Thoracic aorta (tissue), 2 donors: Measurements from ENCODE around the gene AARSD1. TPM values are rescaled to one million over a fixed set of nuclear protein-coding genes. Genes with fewer than 3 reads are reported as not detected.
"Not testable (repeated sequence)": the region's sequence is repeated elsewhere in the genome, so short reads cannot be mapped to it uniquely, and the experiment has no call there.

ENCODE experiments used
- ATAC-seq: fragments of 150-250 bp; one replicate; pipeline ENCODE4 v1.8.0; 2017; ENCODE audit warnings: low read depth; ENCODE audit not compliant: insufficient number of reproducible peaks, low FRiP score
- DNase-seq: peaks from one replicate; pipeline ENCODE4 v3.0.0-alpha.2; 2020; ENCODE audit warnings: low spot score
- H3K27ac ChIP-seq, 2 donors: fragments of 200-600 bp; sonication (generic); 1 replicate in 1 of 2; 2 replicates in 1 of 2; pipeline ENCODE4 v1.5.1; 2016; ENCODE audit warnings: mild to moderate bottlenecking in 2 of 2, moderate library complexity in 2 of 2
- H3K27me3 ChIP-seq: fragments of 200-600 bp; sonication (generic); replicated peaks from 2 replicates; pipeline ENCODE4 v1.6.0; 2016; ENCODE audit warnings: mild to moderate bottlenecking; ENCODE audit not compliant: insufficient read depth
- H3K36me3 ChIP-seq: fragments of 200-600 bp; sonication (generic); one replicate; pipeline ENCODE4 v1.5.1; 2016
- H3K4me1 ChIP-seq, 2 donors: fragments of 200-600 bp; sonication (generic); 1 replicate in 1 of 2; 2 replicates in 1 of 2; pipeline versions ENCODE4 v1.5.1 to v1.6.0; 2016; ENCODE audit warnings: low read depth in 2 of 2, mild to moderate bottlenecking in 1 of 2; ENCODE audit not compliant: control insufficient read depth in 1 of 2
- H3K4me3 ChIP-seq: fragments of 200-600 bp; sonication (generic); 2 replicates; pipeline ENCODE4 v1.5.1; 2016; ENCODE audit warnings: mild to moderate bottlenecking
- H3K9me3 ChIP-seq: fragments of 200-600 bp; sonication (generic); 2 replicates; pipeline ENCODE4 v1.5.1; 2016
- CTCF ChIP-seq: fragments of 200-600 bp; sonication (generic); IDR thresholded peaks from one replicate; pipeline ENCODE4 v1.5.1; 2019; ENCODE audit warnings: antibody characterized with exemption
- total RNA-seq, 2 donors: library from RNA; depleted of rRNA; stranded (reverse); fragments of >200 nt; gene quantifications; one replicate each; pipeline versions ENCODE4 v1.1.0 to v1.2.3, GENCODE V29; 2016

Gene AARSD1
- total RNA-seq, 2 donors from 2014 or later = 26.0 to 35.5 TPM

- no peaks in the 10 kb centered on the region for H3K27me3 ChIP-seq
- no peaks in the 10 kb centered on the region for H3K4me1 ChIP-seq
- no peak overlapping the region for H3K27ac ChIP-seq
- TF ChIP-seq CTCF = peak; percentile 58
- H3K4me3 ChIP-seq = no peak overlapping the region
- ATAC-seq (no peak), DNase-seq (no peak)
- no peaks in the 10 kb centered on the region for H3K36me3 ChIP-seq
- no peaks in the 10 kb centered on the region for H3K9me3 ChIP-seq
Observed at GRCh38 chr17:42937712-42938596, 26.3 kb downstream of the AARSD1 start.

- no peak for TF ChIP-seq CTCF
- peaks cover 5 to 7% of the 10 kb centered on the region in 2 donors for H3K4me1 ChIP-seq
- DNase-seq (no peak), ATAC-seq (no peak)
- peak overlapping the region in 1 of 2 donors; percentile 81 for H3K27ac ChIP-seq
- H3K4me3 ChIP-seq = no peak overlapping the region
- H3K27me3 ChIP-seq = no peaks in the 10 kb centered on the region
- no peaks in the 10 kb centered on the region for H3K9me3 ChIP-seq
- no peaks in the 10 kb centered on the region for H3K36me3 ChIP-seq
Observed at GRCh38 chr17:42929497-42929844, 34.8 kb downstream of the AARSD1 start.

DNA sequence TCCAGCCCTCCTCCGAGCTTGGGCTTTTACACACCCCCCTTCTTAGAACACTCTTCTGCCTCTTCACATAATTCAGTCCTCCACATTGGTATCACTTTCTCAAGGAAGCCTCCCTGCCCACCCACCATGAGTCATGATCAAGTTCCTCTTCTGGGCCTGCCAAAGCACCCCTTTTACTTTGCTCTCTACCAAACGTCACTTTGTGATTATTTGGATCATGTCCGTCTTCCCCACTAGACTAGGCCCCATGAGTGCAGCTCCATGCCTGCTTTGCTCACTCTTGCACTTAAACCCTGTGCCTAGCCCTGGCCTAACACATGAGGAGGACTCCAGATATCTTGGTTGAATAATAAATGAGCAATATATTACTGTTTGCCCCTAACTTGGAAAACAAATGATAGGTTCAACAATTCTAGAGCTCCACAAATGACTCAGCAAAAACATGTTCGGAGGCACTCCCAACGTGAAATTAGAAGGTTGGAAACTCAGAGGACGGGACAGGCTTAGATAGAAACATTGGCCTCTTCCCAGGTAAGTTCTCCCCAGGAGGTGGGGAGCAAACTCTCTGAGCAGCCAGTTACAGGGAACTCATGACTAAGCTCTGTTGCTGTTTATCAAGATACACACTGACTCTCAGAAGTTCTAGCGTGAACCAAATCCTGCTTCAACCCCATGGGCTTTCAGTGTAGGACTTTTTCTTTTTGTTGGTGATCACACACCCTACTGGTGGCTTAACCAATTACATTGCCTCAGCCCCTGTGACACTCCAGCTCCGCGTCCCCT lies 35.3 kb downstream of the AARSD1 start:
- peak; percentile 6 for DNase-seq
- peak; percentile 78 for TF ChIP-seq CTCF
- peak overlapping the region; percentile 49 to 81 for H3K27ac ChIP-seq

GRCh38 chr17:42924891-42925290 lies 39.4 kb downstream of the AARSD1 start:
- ATAC-seq = no peak
- Histone ChIP-seq H3K27me3 (no peaks in the 10 kb centered on the region), H3K4me1 (peaks cover 11 to 26% of the 10 kb centered on the region in 2 donors), H3K4me3 (no peak overlapping the region), H3K36me3 (no peaks in the 10 kb centered on the region), H3K9me3 (no peaks in the 10 kb centered on the region), H3K27ac (no peak overlapping the region)
- DNase-seq = no peak
- no peak for TF ChIP-seq CTCF

More for the DNA sequence above, 35.3 kb downstream of the AARSD1 start:
- no peaks in the 10 kb centered on the region for H3K27me3 ChIP-seq
- no peaks in the 10 kb centered on the region for H3K9me3 ChIP-seq
- H3K36me3 ChIP-seq = no peaks in the 10 kb centered on the region
- H3K4me1 ChIP-seq = peaks cover 5 to 7% of the 10 kb centered on the region in 2 donors
- peak overlapping the region; percentile 50 for H3K4me3 ChIP-seq
- ATAC-seq = peak; percentile 88

DNA sequence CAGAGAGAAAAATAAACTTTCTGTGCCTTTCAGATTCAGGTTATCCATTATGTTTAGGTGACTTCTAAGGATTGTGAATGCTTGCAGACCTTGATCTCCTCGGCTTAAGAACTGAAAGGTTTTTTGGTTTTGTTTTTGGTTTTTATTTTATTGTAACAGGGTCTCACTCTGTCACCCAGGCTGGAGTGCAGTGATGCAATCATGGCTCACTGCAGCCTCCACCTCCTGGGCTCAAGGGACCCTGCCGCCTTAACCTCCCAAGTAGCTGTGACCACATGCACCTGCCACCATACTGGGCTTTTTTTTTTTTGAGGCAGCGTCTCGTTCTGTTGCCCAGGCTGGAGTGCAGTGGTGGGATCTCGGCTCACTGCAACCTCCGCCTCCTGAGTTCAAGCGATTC lies 40.8 kb downstream of the AARSD1 start:
- not testable (repeated sequence) for DNase-seq, H3K4me3 ChIP-seq, ATAC-seq, H3K27me3 ChIP-seq, H3K9me3 ChIP-seq, H3K36me3 ChIP-seq
- H3K27ac ChIP-seq = peak overlapping the region in 1 of 2 donors; percentile 12
- peaks cover 7 to 19% of the 10 kb centered on the region in 2 donors for H3K4me1 ChIP-seq
